CD14-positive monocyte (primary cell): ENCODE results near the gene GULP1. TPM values are rescaled to one million over a fixed set of nuclear protein-coding genes. Genes with fewer than 3 reads are reported as not detected.

ENCODE experiments used
- DNase-seq, 3 donors: peaks; one replicate each; pipeline ENCODE4 v3.0.0-alpha.2; 2011 to 2022
- H2AFZ ChIP-seq: 2 replicates; pipeline ENCODE4 v1.6.0; 2012; ENCODE audit warnings: mild to moderate bottlenecking, low read depth, low read length, inconsistent platforms; ENCODE audit not compliant: insufficient read depth, poor library complexity, severe bottlenecking
- H3K27ac ChIP-seq, 2 donors: 1 replicate in 1 of 2; 2 replicates in 1 of 2; pipeline ENCODE4 v1.5.1; 2012 to 2013; ENCODE audit warnings: low read length in 2 of 2, control low read depth in 1 of 2, inconsistent platforms in 1 of 2, low read depth in 1 of 2, mild to moderate bottlenecking in 1 of 2
- H3K27me3 ChIP-seq, 2 donors: one replicate each; pipeline versions ENCODE4 v1.6.0 to v1.6.1; 2011 to 2013; ENCODE audit warnings: low read length in 2 of 2; ENCODE audit not compliant: control insufficient read depth in 2 of 2, insufficient read depth in 2 of 2
- H3K36me3 ChIP-seq, 2 donors: replicated peaks in 1 of 2; 1 replicate in 1 of 2; 2 replicates in 1 of 2; pipeline versions ENCODE4 v1.5.1 to v1.6.1; 2012 to 2013; ENCODE audit warnings: low read length in 2 of 2, control low read depth in 1 of 2, inconsistent platforms in 1 of 2, mild to moderate bottlenecking in 1 of 2; ENCODE audit not compliant: insufficient read depth in 2 of 2, control insufficient read depth in 1 of 2
- H3K4me1 ChIP-seq, 2 donors: 1 replicate in 1 of 2; 2 replicates in 1 of 2; pipeline versions ENCODE4 v1.5.1 to v1.6.1; 2012 to 2013; ENCODE audit warnings: low read length in 2 of 2, control low read depth in 1 of 2, inconsistent platforms in 1 of 2, mild to moderate bottlenecking in 1 of 2, moderate library complexity in 1 of 2; ENCODE audit not compliant: insufficient read depth in 2 of 2, control insufficient read depth in 1 of 2
- H3K4me2 ChIP-seq: replicated peaks from 2 replicates; pipeline ENCODE3; 2012; ENCODE audit warnings: low read length, moderate library complexity, mild to moderate bottlenecking; ENCODE audit not compliant: poor library complexity, severe bottlenecking; ENCODE audit errors: extremely low read depth
- H3K4me3 ChIP-seq, 3 experiments: fragments of 200-600 bp in 1 of 3; sonication (generic) in 1 of 3; replicated peaks in 1 of 3; 1 replicate in 2 of 3; 2 replicates in 1 of 3; pipeline ENCODE4 v1.5.1; 2011 to 2013; ENCODE audit warnings: low read length in 3 of 3, mild to moderate bottlenecking in 3 of 3, control low read depth in 2 of 3, low read depth in 2 of 3, inconsistent platforms in 1 of 3, moderate library complexity in 1 of 3
- H3K79me2 ChIP-seq: 2 replicates; pipeline ENCODE4 v1.6.0; 2012; ENCODE audit warnings: mild to moderate bottlenecking, control low read depth, inconsistent platforms, low read length, moderate library complexity; ENCODE audit not compliant: insufficient read depth
- H3K9ac ChIP-seq: 2 replicates; pipeline ENCODE4 v1.6.0; 2017; ENCODE audit warnings: low read length, mild to moderate bottlenecking; ENCODE audit not compliant: insufficient read depth, poor library complexity, severe bottlenecking
- H3K9me3 ChIP-seq, 2 donors: replicated peaks in 1 of 2; 1 replicate in 1 of 2; 2 replicates in 1 of 2; pipeline versions ENCODE4 v1.5.1 to v1.6.1; 2012 to 2013; ENCODE audit warnings: low read length in 2 of 2, control low read depth in 1 of 2; ENCODE audit not compliant: control insufficient read depth in 1 of 2, insufficient read depth in 1 of 2
- H4K20me1 ChIP-seq: 2 replicates; pipeline ENCODE4 v1.6.0; 2012; ENCODE audit warnings: mild to moderate bottlenecking, low read length, control low read depth, moderate library complexity; ENCODE audit not compliant: insufficient read depth
- H3K27ac Mint-ChIP-seq, 7 donors: one replicate each; pipeline ENCODE4 v1.8.0; 2020; ENCODE audit warnings: mild to moderate bottlenecking in 7 of 7, mixed read lengths in 7 of 7, moderate library complexity in 6 of 7, inconsistent platforms in 2 of 7
- H3K27me3 Mint-ChIP-seq, 3 donors: one replicate each; pipeline ENCODE4 v1.8.0; 2021 to 2022; ENCODE audit warnings: low read depth in 3 of 3, mild to moderate bottlenecking in 3 of 3, mixed read lengths in 3 of 3, moderate library complexity in 3 of 3, inconsistent platforms in 1 of 3
- H3K36me3 Mint-ChIP-seq, 2 donors: one replicate each; pipeline ENCODE4 v1.8.0; 2020; ENCODE audit warnings: mixed read lengths in 2 of 2, inconsistent platforms in 1 of 2, mild to moderate bottlenecking in 1 of 2
- H3K4me1 Mint-ChIP-seq: one replicate; pipeline ENCODE4 v1.8.0; 2020; ENCODE audit warnings: mild to moderate bottlenecking, mixed read lengths
- H3K4me3 Mint-ChIP-seq, 2 donors: one replicate each; pipeline ENCODE4 v1.8.0; 2020; ENCODE audit warnings: mild to moderate bottlenecking in 2 of 2, mixed read lengths in 2 of 2, moderate library complexity in 1 of 2
- H3K9me3 Mint-ChIP-seq, 7 donors: one replicate each; pipeline ENCODE4 v1.8.0; 2020 to 2022; ENCODE audit warnings: mixed read lengths in 7 of 7, mild to moderate bottlenecking in 6 of 7, moderate library complexity in 6 of 7, inconsistent platforms in 2 of 7
- CTCF ChIP-seq: fragments of 200-600 bp; IDR thresholded peaks from one replicate; pipeline ENCODE4 v1.8.0; 2022; ENCODE audit warnings: antibody characterized with exemption, mild to moderate bottlenecking
- WGBS: methylation state at CpG from one replicate; pipeline ENCODE4 v1.1.5; 2013; ENCODE audit warnings: missing lambda C conversion rate; ENCODE audit not compliant: insufficient coverage; 5-methylcytosine and 5-hydroxymethylcytosine counted together
- intact Hi-C, 2 donors: fragments of 100-400 bp; cut with micrococcal nuclease; formaldehyde crosslinking; loops; one replicate each; pipeline versions ENCODE4 v1.15.0 to v1.15.1; 2023
- polyA plus RNA-seq, 3 donors: library from polyadenylated mRNA; depleted of rRNA in 1 of 3; unstranded in 2 of 3; stranded (reverse) in 1 of 3; fragments of 300-500 nt in 2 of 3; fragments of >200 nt in 1 of 3; fragmentation: Illumina TruSeq in 2 of 3; gene quantifications; 1 replicate in 2 of 3; 2 replicates in 1 of 3; pipeline ENCODE4 v1.2.3, GENCODE V29; 2012 to 2021

Gene GULP1
- polyA plus RNA-seq, 3 donors = not detected

DNA sequence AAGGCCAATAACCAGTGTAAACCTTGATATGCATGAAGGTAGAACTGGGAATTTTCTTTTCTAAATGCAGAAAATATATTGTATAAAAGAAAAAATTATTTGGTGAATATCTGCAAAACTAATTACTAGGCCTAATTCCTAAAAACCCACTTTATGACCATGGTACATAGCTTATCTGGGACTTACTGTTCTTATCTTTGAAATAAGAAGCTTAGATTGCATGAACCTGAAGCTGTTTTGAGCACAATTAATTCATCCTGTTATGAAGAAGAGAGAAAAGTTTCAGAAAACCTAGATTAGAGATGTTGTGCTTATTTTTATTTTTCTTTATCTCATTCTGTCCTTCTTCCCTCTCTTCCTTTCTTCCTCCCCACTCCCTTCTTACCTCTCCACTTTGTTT lies 235.0 kb downstream of the GULP1 start:
- no peaks in the 10 kb centered on the region for H4K20me1 ChIP-seq
- no peaks in the 10 kb centered on the region for H3K27me3 ChIP-seq
- no peak for TF ChIP-seq CTCF
- H3K9ac ChIP-seq = no peak overlapping the region
- no peak overlapping the region for H3K27ac ChIP-seq
- no peak overlapping the region for H3K4me2 ChIP-seq
- DNase-seq = no peak
- H3K36me3 ChIP-seq = no peaks in the 10 kb centered on the region
- H3K27me3 Mint-ChIP-seq = peaks cover 0 to 2% (median 0%) of the 10 kb centered on the region in 3 donors
- H3K4me1 ChIP-seq = no peaks in the 10 kb centered on the region
- H3K9me3 ChIP-seq = no peaks in the 10 kb centered on the region
- no peak overlapping the region for H2AFZ ChIP-seq
- H3K4me3 ChIP-seq = no peak overlapping the region
- no peaks in the 10 kb centered on the region for H3K9me3 Mint-ChIP-seq
- H3K36me3 Mint-ChIP-seq = no peaks in the 10 kb centered on the region
- intact Hi-C loops = no loop called here
- H3K79me2 ChIP-seq = no peaks in the 10 kb centered on the region
- H3K27ac Mint-ChIP-seq = no peak overlapping the region
- H3K4me1 Mint-ChIP-seq = no peaks in the 10 kb centered on the region
- no peak overlapping the region for H3K4me3 Mint-ChIP-seq

GRCh38 chr2:188527141-188527540 lies 235.5 kb downstream of the GULP1 start:
- WGBS = no CpG with 5 or more reads among the region's 1 CpG
- H2AFZ ChIP-seq = no peak overlapping the region
- Mint-ChIP-seq H3K4me1 (no peaks in the 10 kb centered on the region), H3K4me3 (no peak overlapping the region), H3K36me3 (no peaks in the 10 kb centered on the region), H3K27me3 (peaks cover 0 to 2% (median 0%) of the 10 kb centered on the region in 3 donors), H3K9me3 (no peaks in the 10 kb centered on the region), H3K27ac (peak overlapping the region in 1 of 7 donors; percentile 27)
- no peaks in the 10 kb centered on the region for H3K9me3 ChIP-seq
- H3K36me3 ChIP-seq = no peaks in the 10 kb centered on the region
- H3K4me3 ChIP-seq = no peak overlapping the region
- no peak overlapping the region for H3K27ac ChIP-seq
- no peak overlapping the region for H3K4me2 ChIP-seq
- no peaks in the 10 kb centered on the region for H3K4me1 ChIP-seq
- no peaks in the 10 kb centered on the region for H3K27me3 ChIP-seq
- H3K79me2 ChIP-seq = no peaks in the 10 kb centered on the region
- TF ChIP-seq CTCF = no peak
- no peak overlapping the region for H3K9ac ChIP-seq
- intact Hi-C loops = no loop called here
- DNase-seq = no peak
- H4K20me1 ChIP-seq = no peaks in the 10 kb centered on the region
